GM18498 (cell line): ENCODE measurements around the gene DIO3.

ENCODE experiments used
- ATAC-seq: cut with Tn5 transposase; IDR thresholded peaks from one replicate; pipeline ENCODE4 v1.9.1; 2021; ENCODE audit warnings: mild to moderate bottlenecking, moderate library complexity; ENCODE audit not compliant: unreplicated experiment

The DIO3 gene

DNA sequence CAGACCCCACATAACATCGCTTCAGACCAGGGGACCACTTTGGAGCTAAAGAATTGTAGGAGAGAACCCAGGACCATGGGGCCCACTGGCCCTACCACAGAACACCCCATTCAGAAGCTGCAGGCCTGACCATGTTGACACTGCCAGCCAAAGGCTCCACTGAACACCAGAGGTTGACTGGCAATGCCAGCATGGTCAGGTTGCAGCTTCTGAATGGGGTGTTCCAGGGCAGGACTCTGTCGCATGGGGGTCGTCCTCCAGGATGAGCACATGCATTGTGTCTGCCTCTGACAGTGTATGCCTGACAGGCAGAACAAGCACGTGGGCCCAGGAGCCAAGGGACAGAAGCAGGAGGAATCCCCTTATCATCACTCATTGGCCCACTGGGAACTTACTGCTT, 34.1 kb downstream of the DIO3 start:
- no peak for ATAC-seq

DNA sequence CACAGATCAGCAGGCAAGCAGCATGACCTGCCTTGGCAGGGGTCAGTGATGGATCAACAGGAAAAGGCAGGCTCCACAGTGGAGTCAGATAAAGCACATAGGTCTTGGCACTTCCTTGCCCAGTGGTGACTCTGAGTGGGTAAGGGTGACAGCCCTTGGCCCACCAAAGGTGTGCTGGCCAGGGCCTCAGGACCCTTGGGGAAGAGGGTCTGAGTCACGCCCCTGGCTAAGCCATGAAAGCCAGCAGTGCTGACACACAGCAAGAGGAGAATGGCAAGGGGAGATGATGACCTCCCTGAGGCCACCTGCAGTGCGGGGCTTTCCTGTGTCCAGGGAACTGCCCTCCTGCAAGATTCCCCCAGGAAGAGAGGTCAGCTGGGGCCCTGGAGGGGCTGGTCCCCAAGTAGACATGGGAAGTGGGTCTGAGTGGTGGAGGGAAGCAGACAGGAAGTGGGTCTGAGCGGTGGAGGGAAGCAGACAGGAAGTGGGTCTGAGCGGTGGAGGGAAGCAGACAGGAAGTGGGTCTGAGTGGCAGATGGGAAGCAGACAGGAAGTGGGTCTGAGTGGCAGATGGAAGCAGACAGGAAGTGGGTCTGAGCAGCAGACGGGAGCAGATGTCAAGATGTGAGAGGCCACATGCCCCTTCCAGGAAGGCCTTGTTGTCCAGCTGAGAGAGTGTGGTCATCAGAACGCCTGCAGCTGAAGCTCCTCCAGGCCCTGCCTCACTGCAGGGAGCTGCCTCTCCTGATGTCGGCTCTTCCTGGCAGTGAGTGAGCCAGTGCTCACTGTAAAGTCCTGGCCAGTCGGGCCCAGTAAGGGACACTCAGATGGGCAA, 34.8 kb downstream of the DIO3 start:
- ATAC-seq, result no peak

DNA sequence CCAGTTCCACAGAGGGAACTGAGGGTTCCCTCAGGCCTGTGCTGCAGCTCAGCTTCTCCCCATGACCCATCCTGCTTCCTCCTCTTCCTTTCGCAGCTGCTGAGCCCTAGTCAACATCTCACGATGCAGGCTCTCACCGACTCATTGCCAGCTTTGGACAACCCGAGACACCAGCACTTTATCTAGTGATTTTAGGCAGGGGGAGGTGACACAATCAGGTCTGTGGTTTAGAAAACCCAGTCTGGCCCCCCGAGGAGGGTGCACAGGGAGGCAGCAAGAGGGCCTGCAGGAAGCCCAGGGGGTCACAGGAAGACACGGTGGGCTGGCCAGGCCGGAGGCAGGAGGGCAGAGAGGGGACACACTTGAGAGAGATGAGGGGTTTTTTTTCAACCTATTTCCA, 35.4 kb downstream of the DIO3 start:
- no peak for ATAC-seq

DNA sequence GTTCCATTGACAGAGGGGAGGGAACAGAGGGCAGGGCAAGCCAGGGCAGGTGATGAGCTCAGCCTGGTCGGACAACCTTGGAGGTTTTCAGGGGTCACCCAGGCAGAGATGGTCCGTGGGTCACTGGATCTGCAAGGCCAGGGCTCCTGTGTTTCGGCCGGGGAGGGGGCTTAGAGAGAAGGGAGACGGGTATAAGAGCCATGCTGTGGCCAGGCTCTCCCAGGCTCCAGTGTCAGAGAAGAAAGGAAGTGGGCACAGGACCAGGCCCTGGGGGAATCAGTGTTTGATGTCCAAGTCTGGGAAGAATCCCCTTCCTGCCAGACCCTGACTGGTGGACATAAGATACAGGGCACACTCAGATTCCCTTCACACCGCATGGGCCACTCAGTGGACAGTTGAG, 36.9 kb downstream of the DIO3 start:
- no peak for ATAC-seq

DNA sequence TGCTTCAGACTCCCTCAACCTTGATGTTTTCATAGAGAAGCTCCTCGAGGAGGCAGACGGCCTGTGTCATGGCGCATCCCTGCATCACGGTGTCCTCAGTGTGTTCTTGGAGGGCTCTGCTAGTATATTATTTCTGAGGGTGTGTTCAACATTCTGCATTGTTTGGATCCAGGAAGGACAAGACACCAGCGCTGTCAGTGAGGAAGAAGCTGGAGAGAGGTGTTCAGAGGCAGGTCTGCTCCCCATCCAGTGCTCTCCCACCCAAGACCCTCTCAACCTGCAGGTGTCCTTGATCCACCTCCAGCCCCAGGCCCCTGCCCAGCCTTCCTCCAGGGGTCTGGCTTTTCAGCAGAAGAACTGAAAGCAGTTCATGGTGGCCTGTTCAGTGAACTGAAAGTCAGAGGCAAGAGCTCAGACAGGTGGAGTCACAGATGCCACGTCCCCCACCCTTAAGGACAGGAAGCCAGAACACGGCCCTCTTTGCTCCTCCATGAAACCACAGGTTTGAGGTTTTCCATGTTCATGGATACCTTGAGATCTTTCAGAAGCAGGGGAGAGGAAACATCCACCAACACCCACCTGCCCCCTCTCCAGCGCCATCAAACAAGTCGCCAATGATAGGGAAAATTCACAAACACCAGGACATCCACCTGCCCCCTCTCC, 37.4 kb downstream of the DIO3 start:
- no peak for ATAC-seq

DNA sequence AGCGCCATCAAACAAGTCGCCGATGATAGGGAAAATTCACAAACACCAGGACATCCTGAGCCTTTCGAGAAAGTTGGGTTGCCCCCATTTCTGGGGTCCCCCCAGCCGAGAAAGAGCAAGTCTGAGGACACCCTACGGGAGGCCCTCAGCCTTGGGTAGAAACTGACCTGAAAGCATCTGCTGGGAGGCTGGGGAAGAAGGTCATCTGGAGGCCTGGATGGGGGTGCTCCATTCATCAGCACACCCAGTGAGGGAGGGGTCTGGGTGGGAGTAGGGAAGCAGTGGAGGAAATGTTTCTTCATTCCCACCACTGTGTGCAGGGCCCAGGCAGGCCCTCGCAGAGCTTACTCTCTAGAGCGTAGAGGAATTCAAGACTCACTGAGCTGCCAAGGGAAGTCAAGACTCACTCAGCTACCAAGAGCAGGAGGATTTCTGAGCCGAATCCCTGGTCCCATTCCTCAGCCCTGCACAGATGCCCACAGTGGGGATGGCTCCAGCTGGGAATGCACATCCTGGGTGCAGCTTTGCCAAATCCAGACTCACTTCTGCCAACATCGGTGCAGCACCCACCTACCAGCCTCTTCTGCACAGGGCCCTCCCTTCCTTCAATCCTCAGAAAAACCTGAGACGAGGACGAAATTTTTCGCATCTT, 38.1 kb downstream of the DIO3 start:
- ATAC-seq, result no peak

DNA sequence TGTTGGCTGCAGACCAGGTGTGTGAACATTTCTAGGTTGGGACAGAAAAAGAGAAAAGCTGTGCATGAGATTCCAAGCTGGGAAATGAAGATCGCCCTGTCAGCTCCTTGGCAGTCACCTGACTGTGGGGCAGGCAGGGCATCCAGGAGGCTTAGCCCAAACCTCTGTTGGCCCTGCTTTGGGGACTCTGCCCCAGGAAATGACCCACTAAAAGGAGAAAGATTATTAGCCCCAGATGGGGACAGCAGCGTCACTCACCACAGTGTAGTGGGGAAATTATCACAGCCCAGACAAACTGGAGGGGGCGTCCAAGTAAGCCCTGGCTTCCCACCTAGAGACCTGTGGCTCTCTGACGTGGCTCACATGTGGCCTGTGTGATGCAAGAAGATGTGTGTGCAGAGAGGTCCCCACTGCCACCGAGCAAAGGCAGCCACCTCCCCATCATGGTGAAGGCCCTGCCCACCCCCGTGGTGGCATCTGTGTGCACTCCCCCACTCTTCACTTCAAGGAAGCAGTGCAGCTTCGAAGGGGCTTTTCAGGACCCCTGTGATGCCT, 39.1 kb downstream of the DIO3 start:
- ATAC-seq, result no peak

DNA sequence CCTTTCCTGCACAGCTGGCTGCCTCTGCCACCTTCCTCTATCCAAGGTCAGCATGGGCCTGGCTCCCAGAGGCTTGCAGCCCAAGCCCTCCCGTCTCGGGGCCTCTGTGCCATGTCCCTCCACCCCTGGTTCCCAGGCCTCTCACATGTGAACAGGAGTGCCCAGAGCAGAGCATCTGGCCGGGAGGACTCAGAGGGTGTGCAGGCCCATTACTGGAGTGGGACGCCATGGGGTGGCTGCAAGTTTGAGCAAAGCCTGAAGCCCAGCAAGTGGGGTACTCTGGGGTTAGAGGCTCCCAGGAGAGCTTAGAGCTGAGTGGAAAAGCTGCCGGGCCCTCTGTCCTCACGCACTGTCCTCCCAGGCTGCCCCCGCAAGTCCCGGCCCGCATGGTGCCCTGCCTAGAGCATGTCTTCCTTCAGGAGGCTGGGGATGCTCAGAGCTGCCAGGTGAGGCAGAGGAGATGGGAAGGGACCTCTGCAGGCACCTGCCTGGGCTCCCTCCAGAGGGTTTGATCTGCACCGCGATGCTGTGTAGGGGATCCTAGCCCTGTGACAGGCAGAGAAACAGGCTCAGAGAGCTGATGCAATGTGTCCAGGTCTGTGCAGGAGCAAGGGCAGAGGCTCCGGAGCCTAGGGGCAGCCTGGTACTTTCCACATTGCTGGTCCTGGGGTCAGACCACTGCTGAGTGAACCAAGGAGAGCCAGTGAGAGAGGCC, 39.8 kb downstream of the DIO3 start:
- ATAC-seq, result no peak

DNA sequence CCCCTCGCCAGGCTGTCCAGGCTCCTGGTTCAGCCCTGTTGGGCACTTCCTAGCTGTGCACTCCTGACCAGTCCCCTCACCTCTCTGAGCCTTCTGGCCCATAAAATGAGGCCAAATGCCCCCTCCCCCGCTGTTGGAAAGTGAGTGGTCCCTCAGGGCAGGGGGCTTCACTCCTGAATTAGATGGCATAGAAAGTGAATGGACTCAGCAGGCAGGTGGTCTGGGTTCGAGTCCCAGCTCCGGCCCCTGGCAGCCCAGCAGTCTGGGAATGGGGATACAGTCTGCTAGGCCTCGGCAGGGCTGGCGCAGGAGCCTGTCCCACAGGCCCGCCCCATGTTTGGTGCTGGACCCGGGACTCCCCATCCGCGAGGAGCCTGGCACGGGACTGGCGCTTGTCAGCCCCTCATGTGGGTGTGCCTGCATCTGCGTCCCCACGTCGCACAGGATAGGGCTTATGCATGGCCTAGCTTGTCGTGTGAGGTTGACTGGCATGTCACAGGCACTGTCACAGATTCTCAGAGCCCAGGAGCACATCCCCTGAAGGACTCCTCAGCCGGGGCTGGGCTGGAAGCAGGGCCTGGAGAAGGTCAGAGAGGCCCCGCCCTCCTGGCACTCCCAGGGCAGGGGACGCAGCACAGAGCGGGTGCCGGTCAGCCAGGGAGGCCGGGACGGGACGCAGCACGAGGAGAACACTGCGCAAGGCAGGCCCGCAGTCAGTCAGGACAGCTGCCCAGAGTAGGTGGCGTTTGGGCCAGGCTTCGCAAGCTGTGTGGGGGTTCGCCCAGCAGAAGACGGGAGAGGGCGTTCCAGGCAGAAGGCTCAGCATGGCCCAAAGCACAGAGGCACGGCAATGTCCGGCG, 40.5 kb downstream of the DIO3 start:
- ATAC-seq, result no peak

DNA sequence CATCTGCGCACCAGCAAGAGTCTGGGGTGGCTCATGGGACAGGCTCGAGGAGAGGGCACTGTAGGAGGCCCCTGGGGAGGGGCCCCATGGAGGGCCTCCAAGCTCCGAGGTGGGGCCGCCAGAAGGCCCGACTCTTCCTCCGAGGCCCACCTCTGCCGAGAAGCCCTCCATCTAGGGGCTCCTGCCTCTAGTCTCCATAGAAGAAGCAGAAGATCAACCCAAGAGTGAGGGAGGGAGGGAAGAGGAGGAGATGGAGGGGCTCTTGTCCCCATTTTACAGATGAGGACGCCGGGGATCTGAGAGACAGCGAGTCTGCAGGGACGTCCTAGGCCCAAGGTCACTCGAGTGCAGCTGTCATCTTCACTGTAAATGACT, 41.2 kb downstream of the DIO3 start:
- ATAC-seq, result no peak

DNA sequence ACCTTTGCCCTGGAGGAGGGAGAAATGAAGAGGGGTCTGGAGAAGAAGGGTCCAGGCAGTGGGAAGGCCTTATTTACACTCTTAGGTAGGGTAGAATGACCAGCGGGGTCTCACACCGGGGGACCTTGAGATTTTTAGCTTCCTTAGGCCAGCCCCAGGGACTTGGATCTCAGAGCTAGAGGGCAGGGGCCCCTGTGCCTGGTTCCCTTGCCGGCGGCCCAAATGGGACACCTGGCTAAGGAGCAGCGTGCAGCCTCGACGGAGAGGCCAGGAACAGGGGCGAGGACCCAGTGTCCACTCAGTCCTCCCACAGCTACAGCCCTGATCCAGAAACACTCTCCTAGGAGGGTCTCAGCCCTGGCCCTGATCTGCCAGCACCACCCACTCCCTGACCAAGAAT, 41.8 kb downstream of the DIO3 start:
- ATAC-seq, result no peak

DNA sequence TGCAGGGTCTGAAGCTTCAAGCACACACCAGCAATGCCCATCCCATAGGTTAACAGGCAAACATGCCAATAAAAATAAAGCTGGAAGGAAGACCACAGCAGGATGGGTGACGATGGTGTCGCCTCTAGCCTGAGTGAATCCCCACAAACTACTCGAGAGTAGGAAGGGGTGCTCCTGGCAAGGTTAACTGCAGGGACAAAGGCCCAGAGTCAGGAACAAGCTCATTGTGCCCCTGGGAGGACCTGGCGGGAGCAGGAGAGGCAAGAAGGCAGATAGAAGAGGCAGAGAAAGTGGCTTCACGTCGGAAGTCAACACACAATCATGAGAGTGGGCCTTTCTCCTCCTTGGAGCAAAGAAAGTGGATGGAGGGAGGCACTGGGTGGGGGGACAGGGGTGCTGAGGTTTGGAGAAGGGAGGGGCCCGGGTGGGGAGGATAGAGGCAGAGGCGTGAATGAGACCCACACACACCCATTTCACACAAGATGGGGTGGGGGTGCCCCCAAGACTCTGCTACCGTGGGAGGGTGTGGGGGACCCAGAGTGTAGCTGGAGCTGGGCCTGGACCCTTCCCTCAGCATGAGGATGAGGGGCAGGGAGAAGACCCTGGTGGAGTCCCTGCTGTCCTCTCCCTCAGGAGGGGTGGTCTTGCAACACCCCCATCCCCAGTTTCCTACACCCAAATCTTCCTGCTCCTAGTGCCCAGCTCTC, 43.1 kb downstream of the DIO3 start:
- ATAC-seq, result no peak

DNA sequence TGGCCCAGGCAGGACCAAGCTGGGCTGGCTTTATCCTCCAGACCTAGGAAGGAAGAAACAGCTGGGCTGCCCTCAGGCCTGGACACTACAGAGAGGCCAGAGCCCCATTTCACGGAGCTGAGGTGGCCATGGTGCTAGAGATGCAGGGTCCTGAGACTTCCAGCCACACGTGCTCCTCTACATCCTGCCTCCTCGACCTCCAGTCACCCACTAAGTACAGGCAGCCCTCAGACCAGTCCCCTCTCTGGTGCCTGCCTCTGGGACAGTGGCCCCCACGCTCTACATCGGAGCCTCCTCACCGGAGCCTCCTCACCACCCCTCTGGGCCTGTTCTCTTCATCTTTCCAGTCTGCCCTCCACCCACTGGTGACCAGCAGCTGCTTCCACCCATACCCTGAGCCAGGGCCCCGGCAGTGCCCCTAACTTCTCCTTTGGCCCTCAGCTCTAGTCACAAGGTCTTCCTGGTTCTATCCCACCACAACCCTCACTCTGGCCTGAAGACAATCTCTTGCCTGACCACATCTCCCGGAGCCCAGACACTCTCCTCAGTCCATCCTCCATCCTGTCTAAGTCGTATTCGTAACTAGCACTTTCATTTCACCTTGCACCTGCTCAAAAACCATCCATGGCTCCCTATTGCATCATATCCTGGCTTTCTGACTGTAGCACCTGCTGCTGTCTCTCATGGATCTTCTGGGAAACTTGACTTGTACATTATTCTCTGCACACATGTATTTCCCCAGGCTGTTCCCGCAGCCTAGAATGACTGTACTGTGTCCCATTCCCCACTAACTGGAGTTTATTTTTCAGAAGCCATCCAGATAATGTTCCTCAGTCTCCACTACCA, 43.9 kb downstream of the DIO3 start:
- ATAC-seq, result no peak

DNA sequence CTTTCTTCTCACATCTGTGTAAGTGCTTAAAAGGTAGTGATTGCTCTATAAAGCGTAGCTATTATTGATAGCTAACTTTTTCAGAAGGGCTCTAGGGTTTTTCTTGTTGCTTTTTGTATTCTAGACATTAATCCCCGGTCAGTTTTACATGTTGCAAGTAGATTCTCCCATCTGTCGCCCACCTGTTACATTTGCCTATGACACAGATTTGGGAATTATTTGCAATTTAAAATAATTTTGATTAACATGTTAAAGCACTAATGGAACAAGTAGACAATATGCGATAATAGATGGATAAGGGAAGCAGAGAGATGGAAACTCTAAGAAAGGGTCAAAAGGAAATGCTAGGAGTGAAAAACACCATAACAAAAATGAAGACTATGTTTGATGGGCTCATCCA, 44.5 kb downstream of the DIO3 start:
- ATAC-seq, result no peak
